ENCODE measurements around the gene ADARB2.

The ADARB2 gene

DNA sequence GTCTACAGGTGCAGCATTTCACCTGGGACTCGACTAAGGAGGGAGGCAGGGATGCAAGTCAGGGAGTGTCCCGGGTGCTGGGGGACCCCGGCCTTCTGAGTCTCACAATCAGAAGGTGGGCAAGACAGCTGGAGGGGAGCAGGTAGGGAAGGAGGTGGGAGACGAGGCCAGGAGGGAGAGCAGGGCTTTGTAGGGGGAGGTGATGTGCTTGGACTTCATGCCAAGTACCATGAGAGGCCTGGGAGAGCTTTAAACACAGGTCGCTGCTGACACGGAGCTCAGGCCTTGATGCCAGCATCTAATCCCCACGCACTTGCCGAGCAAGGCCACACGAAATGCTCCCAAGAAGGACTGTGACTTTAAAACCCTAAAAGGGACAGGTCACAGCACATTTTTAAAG, 244.7 kb downstream of the ADARB2 start:
- DNase-seq (ENCODE audit: low spot score) = no peak

DNA sequence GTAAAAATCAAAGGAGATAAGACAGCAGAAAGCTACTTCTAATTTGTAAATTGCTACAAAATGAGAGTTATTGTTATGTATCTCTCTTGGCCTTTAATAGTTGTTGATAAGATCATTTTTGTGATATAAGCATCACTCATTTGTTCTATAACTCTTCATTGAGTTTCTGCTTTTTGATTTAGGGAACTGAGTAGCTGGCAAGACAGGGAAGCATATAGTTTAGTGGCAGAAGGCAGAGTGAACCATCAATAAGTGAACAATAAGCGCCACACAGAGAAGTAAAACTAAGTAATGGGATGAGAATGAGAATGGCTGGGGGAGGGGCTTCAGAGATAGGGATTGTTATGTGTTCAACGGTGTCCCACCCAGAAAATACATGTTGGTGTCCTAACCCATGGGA, 245.4 kb downstream of the ADARB2 start:
- no peak for DNase-seq (ENCODE audit: low spot score)

DNA sequence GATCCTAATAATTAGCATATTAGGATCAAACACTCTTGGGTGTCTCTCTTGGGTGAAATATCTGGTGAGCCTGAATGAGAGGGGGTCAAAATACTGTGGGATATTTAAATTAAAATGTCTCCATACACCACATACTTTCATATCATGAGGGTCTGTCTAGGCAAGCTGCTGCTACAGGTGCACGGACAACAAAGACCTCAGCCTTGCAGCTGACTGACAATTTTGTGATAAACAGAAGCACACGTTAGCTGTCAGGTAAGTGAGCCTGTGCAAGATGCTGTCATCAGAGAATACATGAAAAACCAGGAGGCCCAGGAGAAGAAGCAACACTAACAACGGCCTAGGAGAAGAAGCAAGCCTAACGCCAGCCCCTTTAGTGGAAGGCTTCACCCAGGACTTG, 247.5 kb downstream of the ADARB2 start:
- no peak for DNase-seq (ENCODE audit: low spot score)

DNA sequence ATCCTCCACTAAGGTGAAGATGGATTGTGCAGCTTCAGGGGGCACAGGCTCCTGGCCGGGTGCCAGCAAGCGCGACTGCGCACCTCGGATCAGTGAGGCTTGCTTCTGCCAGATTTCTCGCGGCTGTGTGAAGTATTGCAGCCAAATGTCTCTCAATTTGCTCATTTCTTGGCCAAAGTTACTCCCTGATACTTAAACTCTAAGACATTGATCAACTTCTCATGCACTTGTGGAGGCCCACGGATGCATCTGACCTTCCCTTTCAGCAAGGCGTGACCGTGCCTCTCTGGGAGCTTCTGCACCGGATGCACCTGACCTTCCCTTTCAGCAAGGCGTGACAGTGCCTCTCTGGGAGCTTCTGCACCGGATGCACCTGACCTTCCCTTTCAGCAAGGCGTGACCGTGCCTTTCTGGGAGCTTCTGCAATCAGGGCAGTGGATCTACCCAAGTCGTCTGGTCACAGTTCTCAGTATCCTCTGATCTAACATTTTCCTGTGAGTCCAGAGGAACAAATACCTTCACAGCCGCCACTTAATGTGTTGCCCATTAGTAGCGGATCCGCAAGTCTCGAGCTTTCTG, 248.3 kb downstream of the ADARB2 start:
- DNase-seq (ENCODE audit: low spot score) = no peak

DNA sequence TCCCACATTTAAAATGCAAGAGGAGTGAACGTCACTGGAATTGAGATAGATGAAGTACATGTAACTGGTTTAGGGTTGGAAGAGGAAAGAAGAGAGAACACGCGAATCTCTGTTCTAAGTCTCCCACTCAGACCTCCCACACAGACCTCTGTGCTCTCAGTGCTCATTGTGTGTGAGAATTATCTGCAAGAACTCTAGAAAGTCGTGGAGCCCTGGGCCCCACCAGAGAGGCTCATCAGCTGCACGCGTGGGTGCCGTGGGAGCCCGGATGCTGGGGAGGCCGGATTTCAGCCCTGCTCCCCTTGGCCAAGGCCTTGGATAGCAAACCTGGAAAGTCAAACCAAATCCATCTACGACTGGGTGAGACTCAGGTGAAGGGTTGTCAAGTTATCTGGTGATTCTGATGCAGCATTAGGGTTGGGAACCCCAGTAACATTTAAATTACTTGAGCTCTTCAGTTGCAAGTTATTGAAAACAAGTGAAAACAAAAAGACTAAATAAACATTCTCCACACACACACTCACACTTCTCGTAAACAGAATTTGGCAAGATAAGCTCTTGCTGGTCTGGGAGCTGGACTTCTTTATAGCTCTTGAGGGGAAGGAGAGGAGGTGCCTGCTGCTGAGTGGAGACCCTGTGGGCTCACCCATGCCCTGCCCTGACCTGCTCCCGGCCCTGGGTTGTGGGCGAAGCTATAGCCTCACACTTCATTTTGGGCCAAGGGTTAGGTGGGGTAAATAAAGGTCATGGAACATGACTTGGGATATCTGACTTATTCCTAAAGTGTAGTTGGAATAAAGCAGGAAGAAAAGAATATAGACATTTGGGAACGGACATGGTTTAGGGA, 250.3 kb downstream of the ADARB2 start:
- DNase-seq (ENCODE audit: low spot score) = no peak

DNA sequence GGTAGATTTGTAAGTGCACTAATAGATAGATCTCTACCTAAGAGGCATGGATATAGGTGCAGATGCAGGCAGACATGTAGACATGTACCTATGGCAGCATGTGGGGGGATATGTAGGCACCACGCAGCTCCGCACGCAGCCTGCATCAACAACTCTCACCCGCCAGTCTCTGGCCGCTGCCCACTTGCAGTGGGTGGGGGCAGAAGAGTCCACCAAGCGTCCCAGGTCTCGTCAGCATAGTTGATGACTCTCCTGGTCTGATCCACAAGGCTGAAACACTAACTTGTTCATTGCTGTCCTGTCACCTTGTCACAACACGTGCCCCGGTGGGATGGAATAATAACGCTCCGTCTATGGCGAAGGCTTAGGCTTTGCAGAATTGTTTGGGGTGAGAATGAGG, 252.0 kb downstream of the ADARB2 start:
- DNase-seq (ENCODE audit: low spot score) = no peak

DNA sequence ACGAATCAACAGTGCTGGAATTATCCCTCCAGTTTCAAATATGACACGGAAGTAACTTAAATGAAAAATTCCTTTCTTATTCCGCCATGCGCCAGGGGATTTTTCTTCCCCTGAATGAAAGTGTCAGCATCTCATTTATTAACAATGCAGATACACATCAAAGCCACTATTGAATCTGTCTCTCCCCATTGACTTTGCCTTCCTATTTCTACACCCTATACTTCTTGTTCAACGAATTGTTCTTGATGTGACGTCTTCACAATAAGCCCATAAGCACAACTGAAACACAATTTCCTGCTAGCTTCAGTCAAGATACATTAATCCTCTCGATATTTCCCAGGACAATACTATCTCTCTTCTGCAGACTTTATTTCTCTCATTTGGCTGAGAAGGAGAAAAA, 253.5 kb downstream of the ADARB2 start:
- no peak for DNase-seq (ENCODE audit: low spot score)

DNA sequence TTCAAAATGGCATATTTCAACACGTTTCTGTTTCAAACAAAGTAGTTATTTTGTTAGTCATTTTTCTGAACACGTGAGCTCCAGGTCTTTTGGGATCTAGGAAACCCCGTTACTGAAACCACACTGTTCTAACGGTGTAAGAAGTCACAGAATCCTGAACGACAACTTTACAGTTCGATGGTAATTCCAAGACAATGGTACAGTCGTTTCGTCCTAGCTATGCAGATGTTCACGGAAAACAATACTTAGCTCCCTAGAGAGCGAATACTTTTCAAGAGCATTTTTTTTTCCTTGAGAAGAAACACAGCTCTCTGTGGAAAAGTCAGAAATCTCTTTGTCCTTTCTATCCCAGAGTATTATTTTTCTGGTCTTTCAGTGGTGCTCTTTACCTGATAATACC, 254.1 kb downstream of the ADARB2 start:
- no peak for DNase-seq (ENCODE audit: low spot score)

DNA sequence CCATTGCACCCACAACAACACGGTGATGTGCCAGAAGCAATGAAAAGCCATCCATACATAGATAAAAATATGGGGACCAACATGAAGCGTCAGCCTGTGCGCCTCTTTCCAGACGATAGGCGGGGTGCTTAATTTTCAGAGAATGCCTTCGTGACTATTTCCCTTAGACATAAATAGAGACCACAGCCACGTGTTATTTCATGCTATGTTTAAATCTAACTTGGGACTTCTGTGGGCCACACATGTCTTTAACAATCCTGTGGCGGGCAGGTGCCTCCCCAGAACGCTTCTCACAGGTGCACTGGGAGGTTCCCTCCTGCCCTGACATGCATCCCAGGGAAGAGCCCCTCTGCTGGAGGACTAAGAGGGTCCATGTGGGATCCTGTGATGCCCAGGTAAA, 259.7 kb downstream of the ADARB2 start:
- DNase-seq (ENCODE audit: low spot score) = no peak

DNA sequence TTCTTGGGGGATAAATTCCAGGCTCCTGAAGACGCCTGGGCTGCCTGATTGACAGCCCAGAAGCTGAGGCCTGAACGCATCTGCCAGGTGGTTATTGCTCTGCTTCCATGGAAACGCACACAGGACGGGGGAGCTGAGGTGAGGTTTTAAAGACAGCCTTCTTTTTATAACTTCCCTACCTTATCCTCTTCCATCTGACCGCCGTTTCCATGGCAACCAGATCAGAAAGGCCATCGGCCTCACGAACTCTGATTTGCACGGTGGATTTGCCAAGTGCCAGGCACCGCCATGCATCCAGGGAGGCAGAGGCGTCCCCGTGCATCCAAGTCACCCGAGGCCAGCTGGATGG, 260.9 kb downstream of the ADARB2 start:
- no peak for DNase-seq (ENCODE audit: low spot score)

DNA sequence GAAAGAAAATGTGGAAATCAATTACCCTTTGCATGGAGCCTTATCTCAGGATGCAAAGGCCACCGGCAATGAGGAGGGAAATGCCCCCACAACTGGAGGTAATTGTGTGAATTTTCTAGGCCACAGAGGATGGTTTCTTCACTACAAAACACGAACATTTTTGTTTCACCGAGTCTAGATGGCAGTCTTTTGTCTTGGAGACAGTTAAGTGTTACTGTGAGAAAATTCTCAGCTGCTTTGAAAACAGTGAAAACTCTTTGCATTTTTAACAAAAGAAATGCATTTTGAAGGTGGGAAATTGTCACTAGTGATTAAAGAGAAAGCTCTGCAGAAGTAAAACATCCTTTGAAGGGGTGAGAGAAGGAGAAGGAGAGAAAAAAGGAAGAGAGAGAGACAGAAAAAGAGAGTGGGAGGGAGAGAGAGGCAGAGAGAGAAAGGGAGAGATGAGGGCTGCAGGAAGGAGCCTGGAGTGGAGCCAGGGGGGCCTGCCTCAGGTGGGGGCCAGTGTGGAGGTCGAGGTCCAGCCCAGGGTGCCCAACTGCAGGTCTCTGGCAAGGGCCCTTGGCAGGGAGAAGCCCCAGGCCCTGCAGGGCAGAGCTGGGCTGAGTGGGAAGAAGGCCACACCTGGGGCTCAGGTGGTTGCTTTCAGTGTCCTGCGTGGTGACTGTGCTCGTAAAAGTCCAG, 261.4 kb downstream of the ADARB2 start:
- no peak for DNase-seq (ENCODE audit: low spot score)

DNA sequence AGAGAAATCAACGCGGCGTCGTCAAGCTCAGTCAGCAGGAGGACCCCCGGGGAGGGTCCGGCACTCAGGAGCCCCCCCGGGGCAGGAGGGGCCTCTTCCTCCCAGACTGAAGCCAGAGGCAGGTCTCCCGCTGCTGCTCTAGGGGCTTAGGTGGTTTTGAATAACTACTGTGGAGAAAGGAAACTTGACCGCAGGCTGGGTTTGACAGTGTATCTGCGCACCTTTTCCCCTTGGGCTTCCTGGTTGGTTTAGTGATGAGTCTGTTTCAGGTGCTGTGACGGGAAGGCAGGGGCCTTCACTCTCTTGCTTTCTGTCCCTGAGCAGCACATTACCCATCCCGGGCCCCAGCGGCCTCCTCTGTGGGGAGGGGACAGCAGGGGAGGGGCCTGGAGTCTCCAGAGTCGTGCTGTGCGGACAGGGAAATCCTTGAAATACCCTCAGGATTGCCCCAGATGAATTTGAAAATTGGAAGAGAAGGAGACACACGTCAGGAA, 262.2 kb downstream of the ADARB2 start:
- no peak for DNase-seq (ENCODE audit: low spot score)

DNA sequence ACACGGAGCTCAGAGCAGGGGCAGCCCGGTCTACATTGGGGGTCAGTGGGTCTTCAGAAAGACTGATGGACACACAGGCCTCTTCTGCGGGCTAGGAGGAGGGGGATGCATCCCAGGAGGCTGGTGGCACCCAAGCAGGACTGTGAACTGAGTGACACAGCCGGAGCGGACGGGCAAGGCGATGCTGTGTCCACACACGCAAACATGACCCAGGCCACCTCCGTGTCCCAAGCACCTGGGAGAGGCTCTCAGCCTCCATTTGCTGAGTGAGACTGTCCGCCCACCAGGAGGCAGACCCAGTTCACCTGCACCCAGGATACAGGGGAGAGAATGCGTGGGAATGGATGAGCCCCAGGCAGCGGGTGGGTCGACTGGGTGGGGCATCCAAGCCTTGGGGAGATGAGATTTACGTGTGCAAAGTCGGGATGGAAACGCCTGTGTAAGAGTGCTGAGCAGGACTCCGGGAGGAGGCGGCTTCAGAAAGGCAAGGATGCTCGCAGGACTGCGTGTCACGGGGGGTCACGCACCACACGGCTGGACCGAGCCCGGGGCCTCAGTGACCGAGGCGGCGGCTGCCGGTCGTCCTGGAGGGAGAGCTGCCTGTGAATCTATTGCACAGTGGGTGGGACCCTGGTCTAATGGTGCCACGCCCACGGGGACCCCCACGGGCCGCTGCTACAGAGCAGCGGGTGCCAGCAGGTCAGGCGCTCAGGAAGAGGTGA, 262.8 kb downstream of the ADARB2 start:
- no peak for DNase-seq (ENCODE audit: low spot score)

DNA sequence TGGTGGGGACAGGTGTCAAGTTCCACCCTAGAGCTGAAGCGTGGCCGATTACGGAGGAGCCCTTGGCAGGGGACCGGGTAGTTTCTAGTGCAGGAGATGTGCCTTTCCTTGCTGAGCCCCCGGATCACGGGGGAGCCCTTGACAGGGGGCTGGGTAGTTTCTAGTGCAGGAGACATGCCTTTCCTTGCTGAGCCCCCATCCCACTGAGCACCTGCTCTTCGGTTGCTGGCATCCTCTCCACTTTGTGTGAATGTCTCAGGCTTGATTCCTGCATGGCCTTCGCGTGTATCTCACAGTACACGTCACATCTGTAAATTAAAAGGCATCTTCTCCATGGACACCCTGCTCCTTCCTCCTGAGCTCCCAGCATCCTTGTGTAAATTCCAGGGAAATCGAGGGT, 263.5 kb downstream of the ADARB2 start:
- no peak for DNase-seq (ENCODE audit: low spot score)

DNA sequence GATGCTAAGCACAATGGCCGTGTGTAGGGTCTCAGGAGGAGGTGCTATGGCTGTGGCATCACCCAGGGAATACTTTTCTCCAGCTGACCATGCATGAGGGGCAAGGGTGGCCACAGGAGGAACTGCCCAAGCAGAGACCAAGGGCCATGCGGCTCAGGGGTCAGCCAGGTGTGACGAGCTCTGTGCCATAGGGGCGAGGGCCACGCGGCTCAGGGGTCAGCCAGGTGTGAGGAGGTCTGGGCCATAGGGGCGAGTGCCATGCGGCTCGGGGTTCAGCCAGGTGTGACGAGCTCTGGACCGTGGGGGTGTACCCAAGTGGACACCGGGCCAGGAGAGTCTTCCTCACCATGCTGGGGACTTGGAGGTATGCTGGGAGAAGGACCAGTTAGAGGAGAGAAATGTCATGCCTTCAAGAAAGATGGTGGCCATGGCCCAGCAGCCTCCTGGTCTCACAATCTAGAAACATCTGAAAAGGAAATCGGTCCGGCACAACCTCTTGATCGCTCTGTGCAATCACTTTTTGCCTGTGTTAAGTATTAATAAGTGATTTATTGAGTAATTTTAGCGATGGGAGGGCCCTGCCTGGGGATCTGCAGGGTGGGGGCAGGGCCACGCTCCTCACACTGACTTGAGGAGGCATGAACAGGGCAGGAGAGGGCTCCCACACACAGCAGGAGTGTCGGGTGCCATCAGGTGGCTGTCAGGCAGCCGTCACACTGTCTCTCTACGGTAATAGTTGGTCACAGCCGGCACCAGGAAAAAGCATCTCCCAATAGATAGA, 265.0 kb downstream of the ADARB2 start:
- no peak for DNase-seq (ENCODE audit: low spot score)

DNA sequence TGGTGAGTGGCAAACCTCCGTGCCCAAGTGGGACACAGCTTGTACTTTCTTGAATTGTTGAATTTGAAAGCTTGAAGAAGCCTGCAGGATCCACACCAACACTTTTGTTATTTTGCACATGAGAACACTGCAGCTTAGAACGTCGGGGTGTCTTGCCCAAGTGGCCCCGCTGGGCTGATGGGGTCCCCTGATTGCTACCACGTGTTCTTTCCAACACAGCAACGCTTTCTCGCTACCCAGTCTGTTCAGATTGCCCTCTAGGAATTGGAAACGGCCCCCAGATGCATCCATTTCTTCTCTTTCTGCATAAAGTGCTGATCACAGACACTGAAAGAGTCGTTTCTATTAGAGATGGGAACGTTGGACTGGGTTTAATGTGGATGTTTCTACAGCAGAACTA, 268.5 kb downstream of the ADARB2 start:
- DNase-seq (ENCODE audit: low spot score) = no peak

DNA sequence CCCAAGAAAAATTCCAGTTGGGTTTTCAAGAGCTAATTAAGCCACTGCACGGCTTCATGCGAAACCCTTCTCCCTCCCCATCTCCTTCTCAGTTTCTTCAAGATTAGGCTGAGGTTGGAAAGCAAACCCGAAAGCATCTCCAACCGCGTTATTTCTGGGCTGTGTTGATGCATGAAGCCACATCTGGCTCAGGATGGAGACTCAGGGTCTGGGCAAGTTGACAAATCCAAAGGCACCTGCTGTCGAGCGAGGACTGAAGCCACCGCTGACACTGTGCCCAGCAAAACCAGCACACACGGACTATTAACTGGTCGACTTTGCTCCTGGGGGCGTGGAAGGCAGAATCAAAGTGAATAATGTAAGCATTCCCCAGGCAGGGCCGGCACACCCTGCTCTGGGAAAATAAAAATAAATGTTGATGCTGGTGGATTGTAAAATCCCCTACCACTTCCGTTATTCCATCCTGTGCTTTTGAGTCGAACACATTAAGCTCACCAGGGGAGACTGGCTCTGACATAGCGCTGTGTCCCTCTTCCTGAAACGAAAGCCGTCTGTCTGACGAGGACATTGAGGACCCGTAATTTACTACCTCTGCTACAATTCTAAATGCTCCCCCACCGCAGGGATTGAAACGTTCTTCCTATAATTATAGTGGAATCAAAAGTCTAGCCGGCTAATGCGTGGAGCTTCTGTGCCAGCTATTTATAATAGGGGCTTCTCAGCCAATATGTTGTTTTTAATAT, 269.8 kb downstream of the ADARB2 start:
- DNase-seq (ENCODE audit: low spot score) = no peak

DNA sequence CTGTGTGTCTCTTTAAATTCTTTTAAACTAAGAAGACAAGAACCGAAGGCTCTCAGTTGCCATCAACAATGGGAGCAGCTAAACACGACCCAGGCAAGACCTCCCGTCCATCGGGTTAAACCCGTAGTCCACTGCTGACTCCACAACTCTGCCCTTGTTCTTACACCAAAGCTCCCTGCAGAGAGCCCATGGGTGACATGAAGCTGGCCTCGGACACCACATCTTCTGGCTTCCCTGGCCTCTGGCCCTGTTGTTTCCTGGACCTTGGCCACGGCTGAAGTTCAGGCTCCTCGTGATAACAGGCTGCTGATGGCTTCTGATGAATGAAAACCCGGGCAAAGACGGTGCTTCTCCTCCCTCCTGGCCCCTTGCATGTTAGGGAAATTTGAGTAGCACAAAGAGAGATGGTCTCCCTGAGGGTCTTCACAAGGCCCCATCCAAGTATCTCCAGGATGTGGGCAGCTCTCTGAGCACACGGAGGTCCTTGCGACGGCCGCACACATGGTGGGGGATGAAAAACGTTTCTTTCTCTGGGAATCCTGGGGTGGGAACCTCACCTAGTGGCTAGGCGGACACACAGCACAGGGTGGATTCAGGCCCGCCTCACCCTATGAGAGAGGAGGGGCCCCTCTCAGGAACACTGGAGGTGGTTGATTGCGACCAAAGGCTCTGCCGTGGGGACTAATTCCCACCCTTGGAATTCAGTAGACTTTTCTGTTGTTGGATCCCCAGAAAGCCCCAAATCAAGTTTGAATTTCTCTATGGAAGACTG, 271.1 kb downstream of the ADARB2 start:
- DNase-seq (ENCODE audit: low spot score) = no peak

DNA sequence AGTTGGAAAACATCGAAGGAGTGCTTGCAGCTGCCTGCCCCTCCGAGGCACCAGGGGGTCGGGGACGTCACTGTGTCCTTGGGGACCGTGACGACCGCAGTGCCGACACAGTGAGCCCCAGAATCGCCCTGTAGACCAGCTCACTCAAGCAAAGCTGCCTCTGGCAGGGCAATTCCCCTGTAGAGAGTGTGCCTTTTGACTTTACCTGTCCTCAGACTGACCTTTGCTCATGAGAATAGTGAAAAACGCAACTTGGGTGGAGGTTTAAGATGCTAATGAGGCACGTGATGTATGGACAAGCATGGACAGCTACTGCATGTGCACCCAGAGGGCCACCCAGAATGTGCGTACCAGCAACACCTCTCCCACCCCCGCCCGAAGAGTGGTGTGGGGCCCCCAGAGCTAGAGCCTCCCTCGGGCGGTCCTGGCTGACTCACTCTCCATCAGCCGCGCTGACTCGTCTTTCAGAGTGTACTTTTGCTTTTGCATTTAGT, 271.9 kb downstream of the ADARB2 start:
- DNase-seq (ENCODE audit: low spot score) = no peak

DNA sequence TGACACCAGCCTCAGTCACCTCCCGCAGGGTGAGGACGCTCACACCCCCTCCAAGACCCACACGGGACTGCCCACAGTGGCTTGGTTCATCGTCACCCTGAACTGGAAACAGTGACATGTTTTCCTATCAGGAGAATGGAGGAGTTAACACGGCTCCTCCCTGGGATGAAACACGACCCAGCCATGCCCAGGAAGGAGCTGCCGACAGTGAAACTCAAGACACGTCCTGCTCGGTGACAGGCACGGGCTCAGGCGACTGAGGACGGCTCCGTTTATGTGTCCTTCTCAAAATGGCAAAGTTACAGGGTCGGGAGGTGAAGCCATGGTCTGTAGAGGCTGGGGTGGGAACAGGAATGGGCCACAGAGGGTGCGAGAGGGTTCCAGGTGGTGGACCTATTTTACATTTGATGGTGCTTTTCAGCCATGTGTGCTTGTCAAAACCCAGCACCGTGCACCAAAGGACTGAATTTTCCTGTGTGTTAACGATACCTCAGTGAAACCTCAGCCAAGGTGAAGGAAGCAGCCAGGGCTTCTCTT, 272.4 kb downstream of the ADARB2 start:
- no peak for DNase-seq (ENCODE audit: low spot score)

All from GM03348 (cell line).